22Rv1 (cell line): Measurements from ENCODE around the gene LDLRAD4.

ENCODE experiments used
- H3K27ac ChIP-seq: fragments of 450-650 bp; 2 replicates; pipeline ENCODE4 v1.5.1; 2017
- CTCF ChIP-seq: fragments of 450-650 bp; IDR thresholded peaks from 2 replicates; pipeline ENCODE4 v1.5.1; 2017; ENCODE audit warnings: mild to moderate bottlenecking
- ZFX ChIP-seq: fragments of 450-650 bp; IDR thresholded peaks from 2 replicates; pipeline ENCODE4 v1.6.1; 2017; ENCODE audit warnings: antibody characterized with exemption, borderline replicate concordance

LDLRAD4 gene

DNA sequence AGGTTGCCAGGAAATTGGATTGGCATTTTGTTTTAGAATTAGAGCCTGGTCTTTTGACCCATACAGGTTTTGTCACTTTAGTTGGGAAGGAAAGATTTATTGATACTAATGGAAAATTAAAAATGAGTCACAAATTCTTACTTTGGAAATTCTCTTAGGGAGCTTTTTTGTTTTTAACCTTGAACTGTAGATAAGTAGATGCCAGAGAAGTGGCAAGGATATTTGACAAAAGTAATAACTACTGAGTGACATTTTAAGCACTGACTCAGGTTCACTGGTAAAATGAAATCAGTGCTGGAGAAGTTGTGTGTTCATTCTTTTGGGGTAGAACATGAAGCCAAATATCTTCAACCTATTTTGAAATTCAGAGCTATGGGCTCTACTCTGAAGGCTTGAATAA lies 56.5 kb downstream of the LDLRAD4 start:
- no peak for TF ChIP-seq CTCF
- no peak for TF ChIP-seq ZFX
- no peak overlapping the region for H3K27ac ChIP-seq

GRCh38 chr18:13276530-13277520 lies 58.3 kb downstream of the LDLRAD4 start:
- H3K27ac ChIP-seq, result no peak overlapping the region

DNA sequence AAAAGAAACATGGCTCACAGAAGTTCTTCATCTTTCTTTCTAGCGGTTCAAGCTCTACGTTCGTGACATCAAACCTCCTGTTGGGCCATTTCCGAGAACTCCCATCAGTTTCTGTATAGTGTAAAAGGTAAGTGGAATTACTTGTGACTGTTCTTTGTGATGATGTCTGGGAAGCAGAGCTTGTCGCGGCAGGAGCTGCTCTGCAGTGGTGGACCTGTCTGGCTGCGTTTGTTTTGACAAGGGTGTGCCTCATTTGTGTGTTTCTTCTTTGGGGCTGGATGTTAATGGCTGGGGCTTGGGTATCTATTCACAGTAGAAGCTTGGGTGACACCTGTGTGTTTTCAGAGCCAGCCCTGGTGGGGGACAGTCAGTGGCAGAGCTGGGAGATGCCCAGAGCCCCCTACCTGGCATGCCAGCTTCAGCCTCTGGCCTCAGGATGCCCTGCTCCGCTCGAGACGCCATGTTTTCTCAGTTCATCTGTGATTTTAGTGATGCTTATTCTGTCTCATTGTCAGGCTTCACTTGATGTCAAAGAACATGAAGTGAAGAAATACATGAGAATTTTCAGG lies 59.6 kb downstream of the LDLRAD4 start:
- TF ChIP-seq ZFX, result no peak
- TF ChIP-seq CTCF, result no peak
- H3K27ac ChIP-seq, result no peak overlapping the region

More at GRCh38 chr18:13276530-13277520, 58.3 kb downstream of the LDLRAD4 start:
- TF ChIP-seq ZFX (no peak), CTCF (no peak)

- no peak overlapping the region for H3K27ac ChIP-seq
- TF ChIP-seq ZFX (no peak), CTCF (no peak)
Measured at GRCh38 chr18:13279181-13280069, 60.9 kb downstream of the LDLRAD4 start.

DNA sequence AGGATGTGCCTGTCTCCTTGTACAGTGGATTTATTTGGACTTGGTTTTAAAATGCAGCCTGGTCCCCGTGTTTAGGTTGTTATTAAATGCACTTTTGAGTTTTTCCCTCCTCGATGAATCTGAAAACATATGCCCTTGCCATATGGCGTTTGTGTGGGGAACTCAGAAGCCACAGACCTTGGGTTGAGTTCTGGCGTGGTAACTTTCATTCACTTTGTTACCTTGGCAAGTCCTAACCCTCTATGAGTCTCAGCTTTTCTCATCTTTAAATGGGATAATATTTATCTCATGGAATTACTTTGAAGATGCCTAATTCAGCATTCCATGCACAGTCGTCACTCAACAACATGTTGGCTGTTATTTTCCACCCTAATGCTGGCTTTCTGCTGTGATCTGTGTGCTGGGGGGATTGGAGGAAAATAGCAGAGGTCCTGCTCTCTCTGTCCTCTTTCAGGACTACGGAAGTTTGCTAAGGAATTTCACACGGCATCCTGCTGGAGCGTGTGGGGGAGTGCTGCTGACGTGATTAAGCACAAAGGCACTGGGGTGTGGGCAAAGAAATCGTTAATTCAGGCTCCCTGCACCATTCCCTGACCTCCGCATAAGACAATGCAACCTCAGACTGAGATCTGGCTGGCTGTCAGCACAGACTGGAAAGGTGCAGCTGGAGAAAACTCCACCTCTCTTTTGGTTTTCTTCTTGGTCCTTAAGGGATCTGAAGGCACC lies 61.7 kb downstream of the LDLRAD4 start:
- no peak overlapping the region for H3K27ac ChIP-seq
- TF ChIP-seq CTCF (no peak), ZFX (no peak)

- H3K27ac ChIP-seq, result no peak overlapping the region
- TF ChIP-seq ZFX (no peak), CTCF (no peak)
Measured at GRCh38 chr18:13281406-13281805, 62.8 kb downstream of the LDLRAD4 start.
